Fibroblast of villous mesenchyme (primary cell): Measurements from ENCODE around the gene BEST2. TPM values are rescaled to one million over a fixed set of nuclear protein-coding genes. Genes with fewer than 3 reads are reported as not detected.

ENCODE experiments used
- DNase-seq: peaks from one replicate; pipeline ENCODE4 v3.0.0-alpha.2; 2010; ENCODE audit warnings: low read depth
- H3K4me3 ChIP-seq: 2 replicates; pipeline ENCODE4 v1.5.1; 2011; ENCODE audit warnings: low read depth, mild to moderate bottlenecking, low read length
- CTCF ChIP-seq: IDR thresholded peaks from 2 replicates; pipeline ENCODE4 v1.5.1; 2012; ENCODE audit warnings: low read depth, mild to moderate bottlenecking, low read length; ENCODE audit not compliant: insufficient read depth
- total RNA-seq: library from RNA; depleted of rRNA; stranded (reverse); fragments of >200 nt; gene quantifications from 2 replicates; pipeline ENCODE4 v1.2.3, GENCODE V29; 2012

BEST2 gene
- total RNA-seq, 1 donor: not detected

GRCh38 chr19:12792051-12792852, 40.7 kb downstream of the BEST2 start:
- DNase-seq: peak; percentile 55
- TF ChIP-seq CTCF: no peak
- peak overlapping the region; percentile 77 for H3K4me3 ChIP-seq

- TF ChIP-seq CTCF: no peak
- no peak for DNase-seq
- H3K4me3 ChIP-seq: peak overlapping the region; percentile 77
These were observed 41.3 kb downstream of the BEST2 start for GRCh38 chr19:12792853-12793289.

GRCh38 chr19:12793290-12794195, 42.0 kb downstream of the BEST2 start:
- no peak for TF ChIP-seq CTCF

GRCh38 chr19:12794196-12794941, 42.8 kb downstream of the BEST2 start:
- no peak for TF ChIP-seq CTCF
- peak overlapping the region; percentile 77 for H3K4me3 ChIP-seq
- DNase-seq: peak; percentile 76

More at GRCh38 chr19:12793290-12794195, 42.0 kb downstream of the BEST2 start:
- DNase-seq: peak; percentile 95
- H3K4me3 ChIP-seq: peak overlapping the region; percentile 77

GRCh38 chr19:12794971-12795381, 43.4 kb downstream of the BEST2 start:
- no peak for DNase-seq
- no peak overlapping the region for H3K4me3 ChIP-seq
- no peak for TF ChIP-seq CTCF
